PC-9 (cell line): ENCODE results near the gene RC3H2. TPM values are rescaled to one million over a fixed set of nuclear protein-coding genes. Genes with fewer than 3 reads are reported as not detected.
A peak's percentile ranks its signal among the peaks of the same experiment; 100 is the strongest.

ENCODE experiments used
- BruUV-seq: library from RNA; stranded (reverse); fragments of 400-500 nt; replicated peaks from 2 replicates; lab custom pipeline; 2021; lab: Mats Ljungman, UMichigan
- CTCF ChIA-PET: fragments of 300-600 bp; sonication (Branson Sonifier 250); formaldehyde crosslinking; loops from one replicate; lab custom pipeline; 2022; ENCODE audit warnings: antibody characterized with exemption; lab: Charles Lee
- POLR2A ChIA-PET: fragments of 300-600 bp; sonication (Branson Sonifier 250); formaldehyde crosslinking; loops from one replicate; lab custom pipeline; 2022; ENCODE audit warnings: antibody characterized with exemption; ENCODE audit not compliant: unreplicated experiment; lab: Charles Lee
- DNase-seq, 2 experiments: peaks; one replicate each; pipeline versions ENCODE4 v3.0.0 to v3.0.0-alpha.2; 2015 to 2022; ENCODE audit warnings: mixed read lengths in 1 of 2
- H2AFZ ChIP-seq: fragments of 200-600 bp; sonication (generic); 2 replicates; pipeline ENCODE4 v1.8.1; 2017; ENCODE audit warnings: antibody characterized with exemption
- H3F3A ChIP-seq: fragments of 200-600 bp; sonication (generic); 2 replicates; pipeline ENCODE4 v1.8.1; 2017; ENCODE audit warnings: antibody characterized with exemption, mild to moderate bottlenecking, low read depth; ENCODE audit not compliant: insufficient read depth
- H3K27ac ChIP-seq: fragments of 200-600 bp; sonication (generic); 2 replicates; pipeline ENCODE4 v1.6.1; 2016; ENCODE audit warnings: mixed run types
- H3K27me3 ChIP-seq: fragments of 200-600 bp; sonication (generic); 2 replicates; pipeline ENCODE4 v1.6.1; 2016; ENCODE audit warnings: low read depth, mixed run types; ENCODE audit not compliant: insufficient read depth
- H3K36me3 ChIP-seq: fragments of 200-600 bp; sonication (generic); 2 replicates; pipeline ENCODE4 v1.6.1; 2016; ENCODE audit warnings: low read depth, mixed run types
- H3K4me1 ChIP-seq: fragments of 200-600 bp; sonication (generic); replicated peaks from 2 replicates; pipeline ENCODE4 v1.6.1; 2016; ENCODE audit warnings: mixed run types; ENCODE audit not compliant: insufficient read depth
- H3K4me2 ChIP-seq: fragments of 200-600 bp; sonication (generic); 2 replicates; pipeline ENCODE4 v1.6.1; 2017; ENCODE audit warnings: mixed run types
- H3K4me3 ChIP-seq: fragments of 200-600 bp; sonication (generic); 2 replicates; pipeline ENCODE4 v1.6.1; 2016; ENCODE audit warnings: mixed run types
- H3K79me2 ChIP-seq: fragments of 200-600 bp; sonication (generic); 2 replicates; pipeline ENCODE4 v1.6.1; 2017; ENCODE audit warnings: low read depth, mixed run types
- H3K9me2 ChIP-seq: fragments of 200-600 bp; sonication (generic); 2 replicates; pipeline ENCODE4 v1.8.1; 2017; ENCODE audit warnings: mild to moderate bottlenecking; ENCODE audit not compliant: insufficient read depth
- H3K9me3 ChIP-seq: fragments of 200-600 bp; sonication (generic); 2 replicates; pipeline ENCODE4 v1.8.1; 2016; ENCODE audit warnings: low read depth; ENCODE audit not compliant: insufficient read depth
- H4K20me1 ChIP-seq: fragments of 200-600 bp; sonication (generic); 2 replicates; pipeline ENCODE4 v1.8.1; 2017; ENCODE audit not compliant: insufficient read depth
- CTCF ChIP-seq: fragments of 200-600 bp; sonication (generic); conservative IDR thresholded peaks from 2 replicates; pipeline ENCODE4 v1.6.1; 2017; ENCODE audit warnings: mixed run types, antibody characterized with exemption, mild to moderate bottlenecking, moderate library complexity
- EZH2 ChIP-seq: fragments of 200-600 bp; sonication (generic); IDR thresholded peaks from 2 replicates; pipeline ENCODE4 v1.8.0; 2017; ENCODE audit warnings: antibody characterized with exemption, low read depth
- intact Hi-C: fragments of 100-400 bp; cut with micrococcal nuclease; formaldehyde crosslinking; loops from one replicate; pipeline ENCODE4 v1.10.0; 2022; ENCODE audit not compliant: unreplicated experiment
- total RNA-seq: library from RNA; stranded (reverse); gene quantifications from 2 replicates; pipeline ENCODE4 v1.2.3, GENCODE V29; 2021

The RC3H2 gene
- total RNA-seq, 1 experiment from 2014 or later = 58.8 TPM

DNA sequence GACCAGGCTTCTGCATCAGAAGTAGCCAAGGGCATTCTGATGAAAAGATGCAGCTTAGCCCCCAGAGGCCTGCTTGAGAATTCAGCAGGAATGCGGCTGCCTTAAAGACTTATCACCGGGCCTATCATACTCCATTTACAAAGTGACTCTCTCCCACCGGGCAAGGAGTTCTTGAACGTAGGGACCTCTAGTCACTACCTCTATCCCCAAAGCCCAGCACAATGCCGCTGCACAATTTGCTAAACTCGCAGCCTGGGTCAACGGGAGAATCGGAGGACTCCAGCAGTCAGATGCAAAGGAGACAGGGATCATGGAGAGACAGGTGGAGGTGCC lies 77.4 kb downstream of the RC3H2 start:
- H3K27me3 ChIP-seq = no peaks in the 10 kb centered on the region
- H4K20me1 ChIP-seq = no peaks in the 10 kb centered on the region
- no peaks in the 10 kb centered on the region for H3K9me2 ChIP-seq
- H3K4me1 ChIP-seq = peaks cover 14% of the 10 kb centered on the region
- H3K4me3 ChIP-seq = peak overlapping the region; percentile 61
- POLR2A ChIA-PET = interaction anchor here (0.6 kb wide), 5 partner anchors 21 to 503 kb away, joined by 3 to 15 read pairs (median 6); partner anchors contain the start of genes RC3H2 and ZBTB26
- peak overlapping the region; percentile 98 for H2AFZ ChIP-seq
- peaks cover 23% of the 10 kb centered on the region for H3K79me2 ChIP-seq
- peaks cover 11% of the 10 kb centered on the region; the same call in 1 of the 2 replicates for H3F3A ChIP-seq
- CTCF ChIA-PET = no interaction called here
- H3K36me3 ChIP-seq = peaks cover 7% of the 10 kb centered on the region; the same call in 1 of the 2 replicates
- BruUV-seq = no TSS peak
- no peaks in the 10 kb centered on the region for H3K9me3 ChIP-seq
- no peak for DNase-seq
- peak overlapping the region; percentile 64 for H3K27ac ChIP-seq
- TF ChIP-seq CTCF (no peak), EZH2 (no peak)
- peak overlapping the region; percentile 75 for H3K4me2 ChIP-seq
- intact Hi-C loops = loop anchor here (1.0 to 10.0 kb wide), 2 partner anchors 78 to 527 kb away; partner anchors contain the start of genes CRB2 and RC3H2

DNA sequence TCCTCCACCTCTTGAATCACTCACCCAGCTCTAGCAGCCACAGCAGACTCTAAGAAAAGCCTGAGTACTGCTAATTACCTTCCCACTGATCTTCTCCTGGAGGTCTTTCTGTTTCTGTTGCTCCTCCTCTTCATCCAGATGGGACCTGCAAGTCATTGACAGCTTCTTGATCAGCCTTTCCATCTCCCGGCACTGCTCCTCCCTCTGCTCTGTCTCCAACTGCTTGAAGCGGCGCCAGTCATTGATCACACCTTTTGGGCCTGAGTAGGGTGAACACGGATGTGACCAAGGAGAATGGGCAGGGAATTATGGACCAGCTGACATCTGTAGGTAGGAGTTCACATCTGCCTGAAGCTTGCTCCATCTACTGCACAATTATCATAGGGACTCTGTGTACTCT lies 82.2 kb downstream of the RC3H2 start:
- Histone ChIP-seq H3K79me2 (peaks cover 22% of the 10 kb centered on the region), H3K36me3 (peaks cover 17% of the 10 kb centered on the region), H2AFZ (no peak overlapping the region), H3F3A (peaks cover 8% of the 10 kb centered on the region; the same call in 1 of the 2 replicates), H3K9me2 (no peaks in the 10 kb centered on the region), H3K4me1 (peaks cover 10% of the 10 kb centered on the region), H3K27ac (no peak overlapping the region), H3K9me3 (no peaks in the 10 kb centered on the region), H3K4me3 (no peak overlapping the region), H4K20me1 (no peaks in the 10 kb centered on the region), H3K4me2 (no peak overlapping the region), H3K27me3 (no peaks in the 10 kb centered on the region)
- intact Hi-C loops = loop anchor here (10.0 kb wide), 1 partner anchor 532 kb away; the partner anchor contains the start of gene CRB2
- no TSS peak for BruUV-seq
- DNase-seq = no peak
- CTCF ChIA-PET = no interaction called here
- TF ChIP-seq EZH2 (no peak), CTCF (no peak)
- POLR2A ChIA-PET = no interaction called here

- Histone ChIP-seq H3K4me2 (no peak overlapping the region), H3K4me3 (no peak overlapping the region), H3K9me3 (no peaks in the 10 kb centered on the region), H3K27me3 (no peaks in the 10 kb centered on the region), H2AFZ (no peak overlapping the region), H3K4me1 (peaks cover 7% of the 10 kb centered on the region), H3K79me2 (peaks cover 14% of the 10 kb centered on the region), H4K20me1 (no peaks in the 10 kb centered on the region), H3F3A (no peaks in the 10 kb centered on the region), H3K36me3 (peaks cover 17% of the 10 kb centered on the region), H3K27ac (no peak overlapping the region), H3K9me2 (no peaks in the 10 kb centered on the region)
- TF ChIP-seq EZH2 = no peak
- TF ChIP-seq CTCF = no peak
- POLR2A ChIA-PET = no interaction called here
- CTCF ChIA-PET = no interaction called here
- intact Hi-C loops = loop anchor here (10.0 kb wide), 1 partner anchor 533 kb away; the partner anchor contains the start of gene CRB2
- no peak for DNase-seq
- BruUV-seq = no TSS peak
These were observed 83.1 kb downstream of the RC3H2 start for GRCh38 chr9:122822056-122822455.
